ENCODE measurements around the gene TFCP2.
"Not testable (repeated sequence)": the region's sequence is repeated elsewhere in the genome, so short reads cannot be mapped to it uniquely, and the experiment has no call there.

The TFCP2 gene

GRCh38 chr12:51078346-51078745 is 94.6 kb downstream of the TFCP2 start:
- not testable (repeated sequence) for DNase-seq

GRCh38 chr12:51077930-51078329 is 95.0 kb downstream of the TFCP2 start:
- DNase-seq = no peak

- no peak for DNase-seq
These were observed 96.6 kb downstream of the TFCP2 start for GRCh38 chr12:51076236-51076930.

GRCh38 chr12:51075390-51075789 is 97.5 kb downstream of the TFCP2 start:
- DNase-seq = no peak

GRCh38 chr12:51071663-51072062 is 101.3 kb downstream of the TFCP2 start:
- DNase-seq = no peak

GRCh38 chr12:51070004-51070403 is 102.9 kb downstream of the TFCP2 start:
- no peak for DNase-seq

GRCh38 chr12:51067771-51068170 is 105.2 kb downstream of the TFCP2 start:
- DNase-seq = no peak

- DNase-seq = no peak
These were observed 105.7 kb downstream of the TFCP2 start for GRCh38 chr12:51067229-51067628.

GRCh38 chr12:51065530-51065929 is 107.4 kb downstream of the TFCP2 start:
- DNase-seq = no peak

GRCh38 chr12:51062631-51063397 is 110.1 kb downstream of the TFCP2 start:
- no peak for DNase-seq

GRCh38 chr12:51059086-51059485 is 113.8 kb downstream of the TFCP2 start:
- no peak for DNase-seq

- no peak for DNase-seq
These were observed 116.7 kb downstream of the TFCP2 start for GRCh38 chr12:51056242-51056641.

GRCh38 chr12:51055060-51055459 is 117.9 kb downstream of the TFCP2 start:
- no peak for DNase-seq

- no peak for DNase-seq
These were observed 121.1 kb downstream of the TFCP2 start for GRCh38 chr12:51051787-51052186.

GRCh38 chr12:51049525-51049924 is 123.4 kb downstream of the TFCP2 start:
- no peak for DNase-seq

- no peak for DNase-seq
These were observed 124.2 kb downstream of the TFCP2 start for GRCh38 chr12:51048661-51049251.

GRCh38 chr12:51047655-51048540 is 125.0 kb downstream of the TFCP2 start, which contains the start of gene LETMD1:
LETMD1 (plus strand) TSS chr12:51048327; CDS start chr12:51048357, 30 bp downstream.
- DNase-seq = peak; percentile 71
